Neural progenitor cell (in vitro differentiated cells): ENCODE results near the gene CD99. TPM values are rescaled to one million over a fixed set of nuclear protein-coding genes. Genes with fewer than 3 reads are reported as not detected.
"Not testable (repeated sequence)": the region's sequence is repeated elsewhere in the genome, so short reads cannot be mapped to it uniquely, and the experiment has no call there.

Experiments
- DNase-seq: peaks from one replicate; pipeline ENCODE4 v3.0.0-alpha.2; 2016; ENCODE audit warnings: low spot score
- H2AFZ ChIP-seq: fragments of 200-600 bp; sonication (generic); replicated peaks from 2 replicates; pipeline ENCODE4 v1.6.1; 2016; ENCODE audit warnings: antibody characterized with exemption
- H3F3A ChIP-seq: fragments of 200-600 bp; sonication (generic); 2 replicates; pipeline ENCODE4 v1.6.1; 2016; ENCODE audit warnings: antibody characterized with exemption, low read depth
- H3K27ac ChIP-seq: fragments of 200-600 bp; sonication (generic); 2 replicates; pipeline ENCODE4 v1.5.1; 2016; ENCODE audit warnings: mild to moderate bottlenecking
- H3K27me3 ChIP-seq: fragments of 200-600 bp; sonication (generic); 2 replicates; pipeline ENCODE4 v1.6.1; 2016; ENCODE audit warnings: mild to moderate bottlenecking, moderate library complexity
- H3K36me3 ChIP-seq: fragments of 200-600 bp; sonication (generic); 2 replicates; pipeline ENCODE4 v1.5.1; 2016
- H3K4me1 ChIP-seq: fragments of 200-600 bp; sonication (generic); 2 replicates; pipeline ENCODE4 v1.6.1; 2016; ENCODE audit warnings: mixed run types
- H3K4me2 ChIP-seq: fragments of 200-600 bp; sonication (generic); 2 replicates; pipeline ENCODE4 v1.6.1; 2016
- H3K4me3 ChIP-seq: fragments of 200-600 bp; sonication (generic); 2 replicates; pipeline ENCODE4 v1.5.1; 2016
- H3K79me2 ChIP-seq: fragments of 200-600 bp; sonication (generic); 2 replicates; pipeline ENCODE4 v1.6.1; 2016; ENCODE audit warnings: low read depth
- H3K9ac ChIP-seq: fragments of 200-600 bp; sonication (generic); 2 replicates; pipeline ENCODE4 v1.6.1; 2016
- H3K9me3 ChIP-seq: fragments of 200-600 bp; sonication (generic); 2 replicates; pipeline ENCODE4 v1.5.1; 2016; ENCODE audit warnings: low read depth
- H4K20me1 ChIP-seq: fragments of 200-600 bp; sonication (generic); 2 replicates; pipeline ENCODE4 v1.6.1; 2016; ENCODE audit warnings: low read depth
- H3K27ac Mint-ChIP-seq: 3 replicates; pipeline ENCODE4 v1.8.0; 2021; ENCODE audit warnings: mixed read lengths
- H3K27me3 Mint-ChIP-seq: 2 replicates; pipeline ENCODE4 v1.8.0; 2022; ENCODE audit warnings: low read depth, mild to moderate bottlenecking, inconsistent platforms, moderate library complexity, mixed read lengths; ENCODE audit not compliant: insufficient read depth
- H3K36me3 Mint-ChIP-seq: 3 replicates; pipeline ENCODE4 v1.8.0; 2021; ENCODE audit warnings: mixed read lengths
- H3K4me1 Mint-ChIP-seq: 3 replicates; pipeline ENCODE4 v1.8.0; 2021; ENCODE audit warnings: mixed read lengths
- H3K4me3 Mint-ChIP-seq: 3 replicates; pipeline ENCODE4 v1.8.0; 2021; ENCODE audit warnings: mild to moderate bottlenecking, moderate library complexity, mixed read lengths
- H3K9me3 Mint-ChIP-seq: 3 replicates; pipeline ENCODE4 v1.8.0; 2020; ENCODE audit warnings: mixed read lengths
- EZH2 ChIP-seq: fragments of 200-600 bp; sonication (generic); IDR thresholded peaks from 2 replicates; pipeline ENCODE4 v1.6.1; 2017; ENCODE audit warnings: antibody characterized with exemption, mild to moderate bottlenecking, moderate library complexity
- EZH2phosphoT487 ChIP-seq: fragments of 200-600 bp; sonication (generic); IDR thresholded peaks from 2 replicates; pipeline ENCODE4 v1.6.1; 2017; ENCODE audit warnings: antibody characterized with exemption
- total RNA-seq: library from RNA; depleted of rRNA; stranded (reverse); fragments of >200 nt; gene quantifications from 2 replicates; pipeline ENCODE4 v1.2.3, GENCODE V29; 2015; ENCODE audit warnings: low replicate concordance
- TF ChIP-seq, protein P1 (sequence below): fragments of 200-600 bp; sonication (generic); IDR thresholded peaks from 2 replicates; pipeline ENCODE4 v1.5.1; 2017; ENCODE audit warnings: antibody characterized with exemption, mild to moderate bottlenecking

The CD99 gene
- total RNA-seq, 1 donor from 2014 or later = 81.8 TPM

DNA sequence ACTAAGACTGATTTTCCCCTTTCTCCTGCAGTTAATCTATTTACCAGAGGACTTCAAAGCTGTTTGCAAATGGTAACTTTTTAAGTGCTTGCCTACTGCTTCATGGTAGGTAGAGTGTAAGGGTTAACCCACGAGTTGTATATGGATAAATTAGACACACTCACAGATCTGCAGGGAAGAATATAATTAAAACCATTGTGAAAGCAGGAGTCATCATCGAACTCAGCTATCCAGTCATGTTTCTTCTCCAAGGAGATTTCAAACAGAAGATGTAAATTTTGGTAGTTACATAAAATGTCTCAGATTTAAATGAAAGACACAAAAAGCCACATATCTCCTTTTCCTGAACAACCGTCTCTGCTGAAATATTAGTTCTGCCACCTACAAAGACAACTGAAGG, 60.2 kb downstream of the CD99 start:
- peaks cover 2% of the 10 kb centered on the region for H3K9me3 Mint-ChIP-seq
- peaks cover 3% of the 10 kb centered on the region for H3K27me3 Mint-ChIP-seq
- no peak overlapping the region for H2AFZ ChIP-seq
- no peak overlapping the region for H3K4me2 ChIP-seq
- H3K4me1 Mint-ChIP-seq = no peaks in the 10 kb centered on the region
- no peaks in the 10 kb centered on the region for H3K36me3 Mint-ChIP-seq
- no peak overlapping the region for H3K27ac ChIP-seq
- no peaks in the 10 kb centered on the region for H3K79me2 ChIP-seq
- no peaks in the 10 kb centered on the region for H3F3A ChIP-seq
- no peaks in the 10 kb centered on the region for H3K4me1 ChIP-seq
- H3K27me3 ChIP-seq = no peaks in the 10 kb centered on the region
- no peak overlapping the region for H3K27ac Mint-ChIP-seq
- no peak overlapping the region for H3K4me3 ChIP-seq
- H3K9me3 ChIP-seq = no peaks in the 10 kb centered on the region
- no peak for DNase-seq
- TF ChIP-seq EZH2 = no peak
- TF ChIP-seq, protein P1, sequence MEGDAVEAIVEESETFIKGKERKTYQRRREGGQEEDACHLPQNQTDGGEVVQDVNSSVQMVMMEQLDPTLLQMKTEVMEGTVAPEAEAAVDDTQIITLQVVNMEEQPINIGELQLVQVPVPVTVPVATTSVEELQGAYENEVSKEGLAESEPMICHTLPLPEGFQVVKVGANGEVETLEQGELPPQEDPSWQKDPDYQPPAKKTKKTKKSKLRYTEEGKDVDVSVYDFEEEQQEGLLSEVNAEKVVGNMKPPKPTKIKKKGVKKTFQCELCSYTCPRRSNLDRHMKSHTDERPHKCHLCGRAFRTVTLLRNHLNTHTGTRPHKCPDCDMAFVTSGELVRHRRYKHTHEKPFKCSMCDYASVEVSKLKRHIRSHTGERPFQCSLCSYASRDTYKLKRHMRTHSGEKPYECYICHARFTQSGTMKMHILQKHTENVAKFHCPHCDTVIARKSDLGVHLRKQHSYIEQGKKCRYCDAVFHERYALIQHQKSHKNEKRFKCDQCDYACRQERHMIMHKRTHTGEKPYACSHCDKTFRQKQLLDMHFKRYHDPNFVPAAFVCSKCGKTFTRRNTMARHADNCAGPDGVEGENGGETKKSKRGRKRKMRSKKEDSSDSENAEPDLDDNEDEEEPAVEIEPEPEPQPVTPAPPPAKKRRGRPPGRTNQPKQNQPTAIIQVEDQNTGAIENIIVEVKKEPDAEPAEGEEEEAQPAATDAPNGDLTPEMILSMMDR = no peak
- TF ChIP-seq EZH2phosphoT487 = no peak
- no peak overlapping the region for H3K9ac ChIP-seq
- no peaks in the 10 kb centered on the region for H4K20me1 ChIP-seq
- no peak overlapping the region for H3K4me3 Mint-ChIP-seq
- H3K36me3 ChIP-seq = no peaks in the 10 kb centered on the region

DNA sequence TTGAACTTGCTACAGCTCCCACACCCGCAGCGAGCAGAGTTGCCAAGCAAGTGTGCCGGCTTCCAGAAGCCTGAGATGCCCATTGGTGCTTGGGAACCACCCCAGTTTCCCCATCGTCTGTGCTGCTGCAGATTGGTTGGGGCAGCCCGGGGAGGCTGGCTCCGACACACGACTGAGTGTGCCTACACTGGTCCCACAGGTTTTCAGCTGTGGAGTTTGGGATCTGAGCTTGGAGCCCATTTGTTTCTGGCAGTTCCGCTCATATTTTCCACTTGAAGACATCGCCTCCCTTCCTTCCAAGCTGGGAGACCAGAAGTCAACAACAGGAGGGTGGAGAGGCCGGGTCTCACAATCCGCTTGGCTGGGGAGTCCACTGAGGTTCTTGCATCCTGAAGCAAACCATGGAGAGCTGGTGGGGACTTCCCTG, 60.8 kb downstream of the CD99 start, which contains the start of gene XG:
Gene XG (plus strand): TSS at position 167 of the 427 bp plus-strand sequence. CDS start 235 bp downstream, at position 402.
- H3K36me3 Mint-ChIP-seq, H3K4me3 Mint-ChIP-seq, H3K9me3 Mint-ChIP-seq, H3K4me2 ChIP-seq, H3K9ac ChIP-seq, H3K27me3 ChIP-seq, H3K27ac ChIP-seq, DNase-seq, H3K4me3 ChIP-seq, H3K4me1 Mint-ChIP-seq, H4K20me1 ChIP-seq, H3K36me3 ChIP-seq, H3K79me2 ChIP-seq, H3K4me1 ChIP-seq, H3K9me3 ChIP-seq, H3F3A ChIP-seq, H2AFZ ChIP-seq, H3K27ac Mint-ChIP-seq, H3K27me3 Mint-ChIP-seq: not testable (repeated sequence)

DNA sequence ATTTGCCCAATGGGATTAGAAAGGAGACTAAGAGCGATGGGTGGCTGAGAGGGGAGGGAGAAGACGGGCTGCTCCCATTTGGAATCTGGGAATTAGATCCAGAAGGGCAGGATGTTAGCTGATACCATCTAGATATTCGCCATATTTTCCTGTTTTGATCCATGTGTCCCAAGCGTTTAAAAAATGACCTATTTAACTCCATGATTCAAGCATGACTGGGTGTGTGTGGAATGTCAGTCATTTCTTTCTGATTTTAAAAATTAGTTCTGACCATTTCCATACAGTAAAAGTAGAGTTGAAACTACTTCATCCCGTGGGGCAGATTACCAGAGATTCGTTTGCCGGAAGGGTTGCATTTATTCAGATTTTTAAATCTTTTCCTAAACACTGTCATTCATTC, 61.3 kb downstream of the CD99 start:
- not testable (repeated sequence) for H4K20me1 ChIP-seq, H3K4me2 ChIP-seq, H3K4me1 Mint-ChIP-seq, H3K27me3 ChIP-seq, H3K27ac ChIP-seq, H3K9me3 Mint-ChIP-seq, H3K9ac ChIP-seq, H3K27ac Mint-ChIP-seq, H3F3A ChIP-seq, H3K4me3 ChIP-seq, H3K4me3 Mint-ChIP-seq, H3K27me3 Mint-ChIP-seq, H2AFZ ChIP-seq, H3K9me3 ChIP-seq, DNase-seq, H3K79me2 ChIP-seq, H3K4me1 ChIP-seq, H3K36me3 Mint-ChIP-seq, H3K36me3 ChIP-seq

DNA sequence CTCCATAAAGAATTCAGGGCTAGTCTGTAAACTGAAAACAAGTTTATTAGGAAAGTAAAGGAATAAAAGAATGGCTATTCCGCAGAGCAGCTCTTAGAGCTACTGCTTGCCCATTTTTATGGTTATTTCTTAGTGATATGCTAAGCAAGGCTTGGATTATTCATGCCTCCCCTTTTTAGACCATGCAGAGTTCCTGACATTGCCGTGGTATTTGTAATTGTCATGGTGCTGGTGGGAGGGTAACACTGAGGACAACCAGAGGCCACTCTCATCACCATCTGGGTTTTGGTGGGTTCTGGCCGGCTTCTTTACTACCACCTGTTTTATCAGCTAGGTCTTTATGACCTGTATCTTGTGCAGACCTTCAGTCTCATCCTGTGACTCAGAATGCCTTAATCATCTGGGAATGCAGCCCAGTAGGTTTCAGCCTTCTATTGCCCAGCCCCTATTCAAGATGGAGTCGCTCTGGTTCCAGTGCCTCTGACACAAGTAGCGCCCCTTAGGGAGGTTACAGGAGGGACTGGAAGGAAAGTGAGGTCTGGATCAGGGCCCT, 64.1 kb downstream of the CD99 start:
- H3K36me3 Mint-ChIP-seq, H3K9me3 Mint-ChIP-seq, H3K27ac Mint-ChIP-seq, H3K4me1 Mint-ChIP-seq, H2AFZ ChIP-seq, H3K4me3 ChIP-seq, H3K4me3 Mint-ChIP-seq, H3F3A ChIP-seq, H3K4me2 ChIP-seq, H3K9me3 ChIP-seq, H3K27me3 ChIP-seq, H3K27ac ChIP-seq, H3K79me2 ChIP-seq, DNase-seq, H4K20me1 ChIP-seq, H3K27me3 Mint-ChIP-seq, H3K9ac ChIP-seq, H3K4me1 ChIP-seq, H3K36me3 ChIP-seq: not testable (repeated sequence)

DNA sequence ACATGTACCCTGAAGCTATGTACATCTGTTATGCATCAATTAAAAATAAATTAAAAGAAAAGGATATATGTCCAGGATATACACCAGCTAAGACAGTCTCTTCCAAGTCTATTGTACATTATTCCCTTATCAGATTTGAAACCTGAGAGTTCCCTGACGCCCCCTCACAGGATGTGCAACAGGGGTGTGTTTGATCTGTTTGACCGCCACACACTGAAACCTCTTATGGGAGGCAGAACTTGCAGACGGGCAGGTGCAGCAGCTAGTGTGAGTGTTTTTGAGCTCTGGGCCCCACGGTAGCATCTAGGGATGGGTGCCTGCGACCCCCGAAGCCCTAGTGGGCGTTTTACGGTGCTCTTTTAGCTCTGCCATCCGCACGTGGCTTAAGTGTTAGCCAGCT, 65.5 kb downstream of the CD99 start:
- no peaks in the 10 kb centered on the region for H4K20me1 ChIP-seq
- no peaks in the 10 kb centered on the region for H3K4me1 ChIP-seq
- H3K36me3 Mint-ChIP-seq = no peaks in the 10 kb centered on the region
- H3K79me2 ChIP-seq = no peaks in the 10 kb centered on the region
- H3K36me3 ChIP-seq = no peaks in the 10 kb centered on the region
- no peaks in the 10 kb centered on the region for H3K9me3 ChIP-seq
- no peak overlapping the region for H2AFZ ChIP-seq
- no peak overlapping the region for H3K9ac ChIP-seq
- no peak for DNase-seq
- no peak for TF ChIP-seq EZH2
- TF ChIP-seq EZH2phosphoT487 = no peak
- TF ChIP-seq, protein P1 = no peak
- H3K9me3 Mint-ChIP-seq = peaks cover 6% of the 10 kb centered on the region
- H3K4me3 Mint-ChIP-seq = no peak overlapping the region
- H3F3A ChIP-seq = no peaks in the 10 kb centered on the region
- H3K27ac Mint-ChIP-seq = no peak overlapping the region
- H3K27me3 ChIP-seq = no peaks in the 10 kb centered on the region
- H3K27ac ChIP-seq = no peak overlapping the region
- peaks cover 4% of the 10 kb centered on the region for H3K27me3 Mint-ChIP-seq
- no peak overlapping the region for H3K4me3 ChIP-seq
- H3K4me2 ChIP-seq = no peak overlapping the region
- no peaks in the 10 kb centered on the region for H3K4me1 Mint-ChIP-seq
